ENCODE data around the gene FAM200C.

- TF ChIP-seq LARP7 (IDR thresholded peaks at IDR 0.05) (no peak), CTCF (IDR thresholded peaks at IDR 0.05 in 2 of 3, conservative IDR thresholded peaks at IDR 0.05 in 1 of 3; ENCODE audit: control insufficient read depth in 2 of 3, extremely low read depth in 1 of 3, insufficient read depth in 1 of 3, low read depth in 3 of 3, low read length in 3 of 3) (no peak)
These were observed 29.2 kb downstream of the FAM200C start for GRCh38 chr5:160370713-160371034.
